ENCODE results near the gene ABHD4.
"Not testable (repeated sequence)": the region's sequence is repeated elsewhere in the genome, so short reads cannot be mapped to it uniquely, and the experiment has no call there.

The ABHD4 gene

DNA sequence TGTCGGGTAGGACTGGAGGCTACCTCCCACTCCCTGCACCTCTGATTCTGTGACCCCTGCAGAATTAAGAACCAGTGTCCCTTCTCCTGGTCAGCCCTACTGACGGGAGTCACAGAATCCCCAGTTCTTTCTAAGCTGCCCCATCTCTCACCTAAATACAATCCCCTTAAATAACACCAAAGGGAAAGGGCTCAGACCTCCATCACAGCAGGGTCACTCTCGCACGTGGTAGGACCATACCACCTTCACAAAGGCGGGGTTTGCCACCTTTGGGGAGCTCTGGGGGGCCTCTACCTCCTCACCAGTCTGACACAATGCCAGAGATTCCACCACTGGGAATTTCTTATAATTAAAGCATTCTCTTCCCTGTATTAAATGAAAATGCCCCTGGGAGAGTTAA lies 44.7 kb upstream of the ABHD4 start:
- in situ Hi-C loops (cut with MboI; ENCODE audit: low sequenced_read_pairs, unreplicated experiment), result no loop called here
- TF ChIP-seq, protein P1, sequence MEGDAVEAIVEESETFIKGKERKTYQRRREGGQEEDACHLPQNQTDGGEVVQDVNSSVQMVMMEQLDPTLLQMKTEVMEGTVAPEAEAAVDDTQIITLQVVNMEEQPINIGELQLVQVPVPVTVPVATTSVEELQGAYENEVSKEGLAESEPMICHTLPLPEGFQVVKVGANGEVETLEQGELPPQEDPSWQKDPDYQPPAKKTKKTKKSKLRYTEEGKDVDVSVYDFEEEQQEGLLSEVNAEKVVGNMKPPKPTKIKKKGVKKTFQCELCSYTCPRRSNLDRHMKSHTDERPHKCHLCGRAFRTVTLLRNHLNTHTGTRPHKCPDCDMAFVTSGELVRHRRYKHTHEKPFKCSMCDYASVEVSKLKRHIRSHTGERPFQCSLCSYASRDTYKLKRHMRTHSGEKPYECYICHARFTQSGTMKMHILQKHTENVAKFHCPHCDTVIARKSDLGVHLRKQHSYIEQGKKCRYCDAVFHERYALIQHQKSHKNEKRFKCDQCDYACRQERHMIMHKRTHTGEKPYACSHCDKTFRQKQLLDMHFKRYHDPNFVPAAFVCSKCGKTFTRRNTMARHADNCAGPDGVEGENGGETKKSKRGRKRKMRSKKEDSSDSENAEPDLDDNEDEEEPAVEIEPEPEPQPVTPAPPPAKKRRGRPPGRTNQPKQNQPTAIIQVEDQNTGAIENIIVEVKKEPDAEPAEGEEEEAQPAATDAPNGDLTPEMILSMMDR (IDR thresholded peaks at IDR 0.05; ENCODE audit: borderline replicate concordance, control extremely low read depth, extremely low read depth, insufficient read depth, missing control alignments), result no peak
- no peak for DNase-seq (ENCODE audit: low spot score)

DNA sequence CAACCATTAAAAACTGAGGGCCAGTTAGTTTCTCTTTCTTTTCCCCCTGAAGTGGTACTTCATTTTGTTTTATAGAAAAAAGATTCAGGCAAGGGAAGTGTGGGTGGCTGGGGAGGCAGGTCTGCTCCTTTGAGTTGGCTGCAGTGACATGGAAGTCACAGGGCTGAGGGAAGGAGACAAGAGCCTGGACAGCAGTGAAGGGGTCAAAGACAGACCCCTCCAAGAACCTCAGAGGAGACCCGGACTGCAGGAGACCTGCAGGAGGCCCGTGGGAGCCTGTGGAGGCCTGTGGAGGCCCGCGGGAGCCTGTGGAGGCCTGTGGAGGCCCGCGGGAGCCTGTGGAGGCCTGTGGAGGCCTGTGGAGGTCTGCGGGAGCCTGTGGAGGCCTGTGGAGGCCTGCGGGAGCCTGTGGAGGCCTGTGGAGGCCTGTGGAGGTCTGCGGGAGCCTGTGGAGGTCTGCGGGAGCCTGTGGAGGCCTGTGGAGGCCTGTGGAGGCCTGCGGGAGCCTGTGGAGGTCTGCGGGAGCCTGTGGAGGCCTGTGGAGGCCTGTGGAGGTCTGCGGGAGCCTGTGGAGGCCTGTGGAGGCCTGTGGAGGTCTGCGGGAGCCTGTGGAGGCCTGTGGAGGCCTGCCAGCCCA lies 44.1 kb upstream of the ABHD4 start:
- in situ Hi-C loops (cut with MboI; ENCODE audit: low sequenced_read_pairs, unreplicated experiment), result not testable (repeated sequence)

DNA sequence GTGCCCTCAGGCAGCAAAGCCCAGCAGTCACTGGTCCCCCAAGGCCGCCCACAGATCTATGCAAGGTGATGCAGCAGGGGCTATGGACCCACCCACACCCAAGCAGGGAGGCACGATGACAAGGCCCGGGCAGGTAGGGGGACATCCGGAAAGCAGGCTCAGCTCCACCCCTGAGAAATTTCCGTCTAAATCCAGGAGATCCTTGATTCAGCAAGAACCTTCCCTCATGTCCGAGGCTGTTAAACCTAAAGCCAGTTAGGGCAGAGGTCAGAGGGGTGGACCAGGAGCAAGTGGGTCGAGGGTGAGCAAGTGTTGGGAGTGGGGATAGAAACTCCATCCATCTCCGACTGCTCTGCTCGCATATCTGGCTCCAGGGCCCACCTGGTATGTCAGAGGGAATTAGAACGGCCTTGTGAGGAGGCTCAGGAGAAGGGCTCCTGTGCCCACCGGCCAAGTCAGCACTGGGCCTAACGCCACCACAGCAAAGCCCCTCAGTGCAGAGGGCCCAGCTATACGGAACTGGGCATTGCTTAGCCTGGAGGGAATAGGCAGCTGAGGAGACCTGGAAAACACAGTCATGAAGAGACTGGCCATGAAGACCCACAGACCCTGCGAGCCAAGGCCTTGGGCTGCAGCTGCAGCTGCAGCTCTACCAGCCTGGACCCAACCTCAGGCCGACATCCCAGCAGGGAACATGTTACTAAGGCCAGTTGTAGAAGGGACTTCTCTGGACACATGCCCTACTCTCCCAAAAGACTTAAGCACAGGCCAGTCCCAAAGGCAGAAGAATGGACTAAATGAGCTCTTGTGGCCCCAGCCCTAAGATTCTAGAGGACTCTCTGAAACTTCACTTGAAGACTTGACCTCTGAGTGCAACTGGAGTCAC lies 43.4 kb upstream of the ABHD4 start:
- in situ Hi-C loops (cut with MboI; ENCODE audit: low sequenced_read_pairs, unreplicated experiment), result no loop called here
- peak; percentile 32 for DNase-seq (ENCODE audit: low spot score)
- TF ChIP-seq, protein P1 (IDR thresholded peaks at IDR 0.05; ENCODE audit: borderline replicate concordance, control extremely low read depth, extremely low read depth, insufficient read depth, missing control alignments), result no peak

More for the DNA sequence above, 44.1 kb upstream of the ABHD4 start:
- DNase-seq (ENCODE audit: low spot score), result not testable (repeated sequence)

DNA sequence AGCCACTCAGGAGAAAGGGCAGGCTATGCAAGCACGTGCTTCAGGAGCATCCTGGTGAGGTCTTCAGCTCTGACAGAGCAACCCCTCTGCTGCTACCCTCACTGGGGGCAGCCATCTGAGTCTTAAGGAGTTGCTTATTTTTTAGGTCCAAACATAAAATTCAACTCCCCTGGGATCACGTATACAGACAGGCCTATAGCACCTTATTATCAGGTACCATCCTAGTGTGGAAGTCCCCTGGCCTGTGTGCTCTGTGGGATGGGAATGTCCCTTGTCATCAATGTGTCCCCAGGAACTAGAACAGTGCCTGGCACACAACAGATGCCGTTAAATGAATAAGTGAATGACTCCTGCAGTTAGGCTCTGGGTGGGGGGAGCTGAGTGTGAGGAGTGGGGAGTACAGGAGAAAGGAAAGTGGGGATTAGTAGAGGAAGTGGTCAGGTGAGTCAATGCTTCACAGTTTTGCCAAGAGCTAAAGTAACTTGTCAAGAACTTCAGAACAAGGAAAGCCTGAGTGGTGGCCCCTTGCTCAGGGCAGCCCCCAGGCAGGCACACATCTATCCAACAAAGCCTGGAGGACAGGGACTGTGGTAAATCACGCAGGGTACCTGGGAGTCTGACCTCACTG lies 42.6 kb upstream of the ABHD4 start:
- in situ Hi-C loops (cut with MboI; ENCODE audit: low sequenced_read_pairs, unreplicated experiment), result no loop called here
- peak; percentile 35 for DNase-seq (ENCODE audit: low spot score)
- TF ChIP-seq, protein P1 (IDR thresholded peaks at IDR 0.05; ENCODE audit: borderline replicate concordance, control extremely low read depth, extremely low read depth, insufficient read depth, missing control alignments), result no peak

DNA sequence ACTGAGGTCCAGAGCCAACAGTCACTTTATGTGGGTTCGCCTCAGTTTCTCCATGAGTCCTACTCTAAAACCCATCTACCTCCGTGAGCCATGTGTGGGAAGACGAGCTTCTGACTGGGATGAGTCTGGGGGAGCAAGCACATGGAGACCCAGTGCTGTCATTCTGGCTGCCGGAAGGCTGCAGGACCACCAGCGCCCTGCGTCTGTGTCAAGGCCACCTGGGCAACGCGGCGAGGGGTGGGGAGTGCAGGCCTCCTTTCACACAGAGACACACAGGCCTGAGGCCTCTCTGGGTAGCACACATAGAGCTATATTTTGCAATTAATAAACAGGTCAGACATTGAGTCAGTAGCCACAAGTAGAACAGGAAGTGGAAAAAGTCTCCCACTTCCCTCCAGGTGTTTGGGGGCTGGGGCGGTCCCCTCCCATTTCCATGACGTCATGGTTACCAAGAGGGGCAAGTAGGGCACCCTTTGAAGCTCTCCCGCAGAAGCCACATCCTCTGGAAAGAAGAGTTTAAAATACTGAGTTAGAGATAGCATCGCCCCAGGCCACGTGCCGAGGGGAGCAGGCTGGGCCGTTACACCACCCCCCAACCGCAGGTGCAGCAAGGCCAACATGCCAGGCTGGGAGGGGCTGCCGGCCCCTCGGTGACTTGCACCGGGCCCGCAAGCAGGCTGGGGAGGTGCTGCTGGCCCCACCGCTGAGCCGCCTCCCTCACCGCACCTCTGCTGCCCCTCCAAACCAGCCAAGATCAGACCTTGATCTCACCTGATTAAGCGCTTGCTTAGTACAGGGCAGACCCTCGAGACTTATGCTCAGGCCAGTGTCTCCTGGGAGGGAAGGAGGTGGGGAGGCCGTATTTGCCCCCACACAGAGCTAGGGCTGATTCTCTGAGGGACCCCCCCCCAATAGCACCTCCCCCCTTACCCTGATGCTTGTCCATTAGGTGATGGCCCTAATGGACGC lies 41.8 kb upstream of the ABHD4 start:
- in situ Hi-C loops (cut with MboI; ENCODE audit: low sequenced_read_pairs, unreplicated experiment), result no loop called here
- TF ChIP-seq, protein P1 (IDR thresholded peaks at IDR 0.05; ENCODE audit: borderline replicate concordance, control extremely low read depth, extremely low read depth, insufficient read depth, missing control alignments), result no peak
- peak; percentile 87 for DNase-seq (ENCODE audit: low spot score)

DNA sequence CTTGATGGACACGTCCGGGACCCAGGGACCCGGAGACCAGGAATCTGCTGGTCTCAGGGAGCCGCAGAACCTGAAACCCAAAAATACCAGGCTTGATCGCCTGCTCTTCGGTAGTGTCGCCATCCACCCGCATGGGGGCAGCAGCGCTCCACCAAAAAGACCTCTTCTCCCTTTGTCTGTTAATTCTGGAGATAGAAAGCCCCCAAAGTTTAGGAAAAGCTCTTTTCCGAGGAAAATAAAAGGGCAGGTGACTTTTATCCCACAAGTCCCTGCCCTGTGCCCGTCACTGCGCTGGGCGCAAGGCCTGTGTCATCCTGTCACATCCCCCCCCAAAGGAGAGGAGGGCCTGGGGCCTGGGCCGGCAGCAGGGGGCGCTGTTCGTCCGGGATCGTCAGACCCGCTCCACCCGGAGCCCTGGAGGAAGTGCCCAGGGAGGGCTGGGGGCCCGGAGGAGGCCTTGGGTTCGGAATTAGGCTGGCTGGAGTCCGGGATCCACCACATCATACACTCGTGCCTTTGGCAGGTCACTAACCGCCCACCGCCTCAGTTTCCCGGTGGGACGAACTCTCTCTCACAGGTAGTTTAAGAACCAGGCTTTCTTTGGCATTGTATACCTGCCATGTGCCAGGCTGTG lies 41.0 kb upstream of the ABHD4 start:
- in situ Hi-C loops (cut with MboI; ENCODE audit: low sequenced_read_pairs, unreplicated experiment), result no loop called here
- TF ChIP-seq, protein P1 (IDR thresholded peaks at IDR 0.05; ENCODE audit: borderline replicate concordance, control extremely low read depth, extremely low read depth, insufficient read depth, missing control alignments), result peak; percentile 88
- peak; percentile 79 for DNase-seq (ENCODE audit: low spot score)

Data from GM13976 (cell line).